Measurements from ENCODE around the gene MRPL16. TPM values are rescaled to one million over a fixed set of nuclear protein-coding genes. Genes with fewer than 3 reads are reported as not detected.
A peak's percentile ranks its signal among the peaks of the same experiment; 100 is the strongest.

Gene MRPL16
- total and polyA plus RNA-seq, 2 of the 13 experiments (the other 11 are each of a cell fraction or from before 2014, with no cell fraction given): 45.3 to 62.6 TPM

DNA sequence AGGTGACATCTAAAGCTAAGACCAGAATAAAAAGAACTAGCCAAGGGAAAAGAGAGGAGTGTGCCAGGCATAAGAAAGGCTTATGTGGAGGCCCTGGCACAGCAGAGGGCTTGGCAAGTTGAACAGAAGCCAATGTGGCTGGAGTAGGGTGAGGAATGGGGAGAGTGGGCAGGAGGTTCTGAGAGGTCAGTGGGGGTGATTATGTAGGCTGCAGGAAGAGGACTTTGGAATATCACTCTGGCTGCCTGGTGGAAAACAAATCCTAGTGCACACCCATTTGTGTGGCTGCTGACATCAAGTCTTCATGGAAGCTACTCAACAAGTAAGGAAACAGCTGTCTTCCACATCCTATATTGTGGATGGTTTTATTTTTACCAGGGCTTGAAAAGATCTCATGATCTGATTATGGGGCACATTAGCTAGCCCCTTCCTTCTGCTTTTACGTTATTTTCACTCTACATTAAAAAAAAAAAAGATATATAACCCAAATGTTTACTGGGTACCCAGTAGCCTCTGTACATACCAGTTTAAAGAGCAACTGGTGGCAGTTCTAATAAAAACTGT lies 3.4 kb downstream of the MRPL16 start:
- DNase-seq (ENCODE audit: low spot score) (peak; percentile 50), ATAC-seq (no peak), FAIRE-seq (no peak)
- no peak overlapping the region; the same call in 1 of the 2 replicates for H3K4me2 ChIP-seq (ENCODE audit: low read depth, low read length)
- no peaks in the 10 kb centered on the region for H4K20me1 ChIP-seq (ENCODE audit: insufficient read depth, low read length)
- in situ Hi-C loops (cut with HindIII; ENCODE audit: extremely low pct_ligation_motif_present, low pct_unique_long_range_greater_than_20kb) (loop anchor here (10.0 kb wide), 1 partner anchor 132 kb away; no protein-coding TSS in a partner anchor), intact Hi-C loops (cut with micrococcal nuclease; ENCODE audit: unreplicated experiment) (loop anchor here (10.0 kb wide), 1 partner anchor 142 kb away; the partner anchor contains the start of gene PATL1)
- 90% methylated on average over 1 of the region's 1 CpG for WGBS (ENCODE audit: low lambda C conversion rate)
- no peak overlapping the region for H3K4me3 ChIP-seq (replicated peaks in 1 of 3; ENCODE audit: insufficient read depth in 1 of 3, low read depth in 2 of 3, low read length in 3 of 3)
- peaks cover 7 to 25% of the 10 kb centered on the region in 2 experiments for H3K36me3 ChIP-seq (replicated peaks in 1 of 2; ENCODE audit: control insufficient read depth in 1 of 2, insufficient read depth in 2 of 2, low read length in 2 of 2)
- TF ChIP-seq, protein P1, sequence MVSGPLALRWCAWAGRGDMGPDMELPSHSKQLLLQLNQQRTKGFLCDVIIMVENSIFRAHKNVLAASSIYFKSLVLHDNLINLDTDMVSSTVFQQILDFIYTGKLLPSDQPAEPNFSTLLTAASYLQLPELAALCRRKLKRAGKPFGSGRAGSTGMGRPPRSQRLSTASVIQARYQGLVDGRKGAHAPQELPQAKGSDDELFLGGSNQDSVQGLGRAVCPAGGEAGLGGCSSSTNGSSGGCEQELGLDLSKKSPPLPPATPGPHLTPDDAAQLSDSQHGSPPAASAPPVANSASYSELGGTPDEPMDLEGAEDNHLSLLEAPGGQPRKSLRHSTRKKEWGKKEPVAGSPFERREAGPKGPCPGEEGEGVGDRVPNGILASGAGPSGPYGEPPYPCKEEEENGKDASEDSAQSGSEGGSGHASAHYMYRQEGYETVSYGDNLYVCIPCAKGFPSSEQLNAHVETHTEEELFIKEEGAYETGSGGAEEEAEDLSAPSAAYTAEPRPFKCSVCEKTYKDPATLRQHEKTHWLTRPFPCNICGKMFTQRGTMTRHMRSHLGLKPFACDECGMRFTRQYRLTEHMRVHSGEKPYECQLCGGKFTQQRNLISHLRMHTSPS (CRISPR knock-in tag; IDR thresholded peaks at IDR 0.05; ENCODE audit: low read depth): no peak
- TF ChIP-seq FOSL2 (CRISPR knock-in tag; IDR thresholded peaks at IDR 0.05) (no peak), ZNF629 (CRISPR knock-in tag; conservative IDR thresholded peaks at IDR 0.05) (peak; percentile 71), KLF9 (CRISPR knock-in tag; IDR thresholded peaks at IDR 0.05; ENCODE audit: low read depth) (no peak), MXD4 (CRISPR knock-in tag; IDR thresholded peaks at IDR 0.05) (no peak), HNRNPL (IDR thresholded peaks at IDR 0.05; ENCODE audit: low read depth, low read length) (no peak), RAD51 (IDR thresholded peaks at IDR 0.05; ENCODE audit: borderline replicate concordance) (no peak), TCF7L2 (IDR thresholded peaks at IDR 0.05; ENCODE audit: low read depth, low read length) (no peak), HNF4A (CRISPR knock-in tag; IDR thresholded peaks at IDR 0.05) (peak; percentile 65), SMC3 (IDR thresholded peaks at IDR 0.05; ENCODE audit: low read length) (no peak), PCBP2 (optimal IDR thresholded peaks at IDR 0.05; ENCODE audit: low read depth, low read length, poor library complexity, severe bottlenecking) (no peak), ZNF776 (CRISPR knock-in tag; IDR thresholded peaks at IDR 0.05) (no peak), GABPA (IDR thresholded peaks at IDR 0.05; ENCODE audit: low read depth, low read length) (no peak), GABPA (CRISPR knock-in tag; IDR thresholded peaks at IDR 0.05; ENCODE audit: low read depth) (peak; percentile 33; the same call in 1 of the 2 replicates), NR2F1 (CRISPR knock-in tag; IDR thresholded peaks at IDR 0.05) (0 out of 4 replicates have a peak, but pooled peaks of 1 of the 2 experiments have one; percentile 17)
- TF ChIP-seq, protein P2, sequence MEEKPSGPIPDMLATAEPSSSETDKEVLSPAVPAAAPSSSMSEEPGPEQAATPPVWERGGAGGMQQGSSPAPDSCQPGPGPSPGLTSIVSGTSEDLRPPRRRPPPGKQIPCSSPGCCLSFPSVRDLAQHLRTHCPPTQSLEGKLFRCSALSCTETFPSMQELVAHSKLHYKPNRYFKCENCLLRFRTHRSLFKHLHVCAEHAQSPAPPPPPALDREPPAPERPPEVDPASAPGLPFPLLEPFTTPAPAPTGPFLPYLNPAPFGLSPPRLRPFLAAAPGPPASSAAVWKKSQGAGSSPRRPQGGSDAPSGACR (CRISPR knock-in tag; IDR thresholded peaks at IDR 0.05): no peak
- TF ChIP-seq, protein P3, sequence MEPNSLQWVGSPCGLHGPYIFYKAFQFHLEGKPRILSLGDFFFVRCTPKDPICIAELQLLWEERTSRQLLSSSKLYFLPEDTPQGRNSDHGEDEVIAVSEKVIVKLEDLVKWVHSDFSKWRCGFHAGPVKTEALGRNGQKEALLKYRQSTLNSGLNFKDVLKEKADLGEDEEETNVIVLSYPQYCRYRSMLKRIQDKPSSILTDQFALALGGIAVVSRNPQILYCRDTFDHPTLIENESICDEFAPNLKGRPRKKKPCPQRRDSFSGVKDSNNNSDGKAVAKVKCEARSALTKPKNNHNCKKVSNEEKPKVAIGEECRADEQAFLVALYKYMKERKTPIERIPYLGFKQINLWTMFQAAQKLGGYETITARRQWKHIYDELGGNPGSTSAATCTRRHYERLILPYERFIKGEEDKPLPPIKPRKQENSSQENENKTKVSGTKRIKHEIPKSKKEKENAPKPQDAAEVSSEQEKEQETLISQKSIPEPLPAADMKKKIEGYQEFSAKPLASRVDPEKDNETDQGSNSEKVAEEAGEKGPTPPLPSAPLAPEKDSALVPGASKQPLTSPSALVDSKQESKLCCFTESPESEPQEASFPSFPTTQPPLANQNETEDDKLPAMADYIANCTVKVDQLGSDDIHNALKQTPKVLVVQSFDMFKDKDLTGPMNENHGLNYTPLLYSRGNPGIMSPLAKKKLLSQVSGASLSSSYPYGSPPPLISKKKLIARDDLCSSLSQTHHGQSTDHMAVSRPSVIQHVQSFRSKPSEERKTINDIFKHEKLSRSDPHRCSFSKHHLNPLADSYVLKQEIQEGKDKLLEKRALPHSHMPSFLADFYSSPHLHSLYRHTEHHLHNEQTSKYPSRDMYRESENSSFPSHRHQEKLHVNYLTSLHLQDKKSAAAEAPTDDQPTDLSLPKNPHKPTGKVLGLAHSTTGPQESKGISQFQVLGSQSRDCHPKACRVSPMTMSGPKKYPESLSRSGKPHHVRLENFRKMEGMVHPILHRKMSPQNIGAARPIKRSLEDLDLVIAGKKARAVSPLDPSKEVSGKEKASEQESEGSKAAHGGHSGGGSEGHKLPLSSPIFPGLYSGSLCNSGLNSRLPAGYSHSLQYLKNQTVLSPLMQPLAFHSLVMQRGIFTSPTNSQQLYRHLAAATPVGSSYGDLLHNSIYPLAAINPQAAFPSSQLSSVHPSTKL (CRISPR knock-in tag; IDR thresholded peaks at IDR 0.05): no peak
- H3K27ac ChIP-seq (ENCODE audit: extremely low read length, insufficient read depth, low read length): peak overlapping the region; percentile 4
- no TSS peak for BruUV-seq (replicated peaks)
- H2AFZ ChIP-seq (ENCODE audit: low read length): no peak overlapping the region
- H3K9ac ChIP-seq (ENCODE audit: insufficient read depth, low read depth, low read length): no peak overlapping the region
- POLR2A ChIA-PET: interaction anchor here (1.5 kb wide), 1 partner anchor 20 kb away, joined by 3 read pairs; no protein-coding TSS in a partner anchor
- peaks cover 4% of the 10 kb centered on the region for H3K79me2 ChIP-seq (ENCODE audit: insufficient read depth, low read length)
- H3K9me3 ChIP-seq (ENCODE audit: low read length): no peaks in the 10 kb centered on the region
- CTCF ChIA-PET (ENCODE audit: low intra/inter-chr PET ratio, low total read pairs): no interaction called here
- H3K4me1 ChIP-seq (ENCODE audit: insufficient read depth, low read length): peaks cover 39% of the 10 kb centered on the region
- H3K27me3 ChIP-seq (ENCODE audit: control insufficient read depth in 1 of 2, insufficient read depth in 2 of 2, low read length in 2 of 2): no peaks in the 10 kb centered on the region
